ENCODE measurements around the gene LMNTD1. TPM values are rescaled to one million over a fixed set of nuclear protein-coding genes. Genes with fewer than 3 reads are reported as not detected.
"Not testable (repeated sequence)": the region's sequence is repeated elsewhere in the genome, so short reads cannot be mapped to it uniquely, and the experiment has no call there.

LMNTD1 gene, protein sequence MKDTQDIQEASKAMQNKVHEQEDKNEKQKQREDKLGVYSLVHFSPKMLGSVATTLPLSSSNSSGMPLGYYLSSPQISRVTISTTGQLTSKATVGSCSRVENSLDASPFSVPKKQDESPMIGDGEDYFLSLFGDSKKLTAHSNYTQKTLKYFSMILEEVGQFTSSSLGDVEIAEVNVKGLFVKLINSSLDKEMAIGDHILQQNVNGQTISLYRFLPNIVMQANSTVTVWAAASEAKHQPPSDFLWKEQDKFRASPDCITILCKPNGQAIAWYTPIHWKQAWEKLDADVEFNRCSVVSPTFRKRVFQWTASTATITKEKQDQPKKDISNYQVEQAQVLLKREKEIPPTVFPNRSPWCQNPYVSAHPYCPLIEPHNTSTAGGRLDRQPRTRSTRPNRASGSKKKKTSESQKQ
- total RNA-seq: 0.82 TPM in 1 of 2 replicates, not detected in the other

GRCh38 chr12:25553098-25553497 lies at the start of gene LMNTD1:
LMNTD1 (minus strand) TSS chr12:25553283; CDS start chr12:25552959, 324 bp downstream.
- DNase-seq (ENCODE audit: extremely low read depth, low read depth, low spot score): no peak

- no peak for DNase-seq (ENCODE audit: extremely low read depth, low read depth, low spot score)
Measured at GRCh38 chr12:25598956-25599355, 45.9 kb upstream of the LMNTD1 start.

- DNase-seq (ENCODE audit: extremely low read depth, low read depth, low spot score): not testable (repeated sequence)
Measured at GRCh38 chr12:25595496-25595895, 42.4 kb upstream of the LMNTD1 start.

DNA sequence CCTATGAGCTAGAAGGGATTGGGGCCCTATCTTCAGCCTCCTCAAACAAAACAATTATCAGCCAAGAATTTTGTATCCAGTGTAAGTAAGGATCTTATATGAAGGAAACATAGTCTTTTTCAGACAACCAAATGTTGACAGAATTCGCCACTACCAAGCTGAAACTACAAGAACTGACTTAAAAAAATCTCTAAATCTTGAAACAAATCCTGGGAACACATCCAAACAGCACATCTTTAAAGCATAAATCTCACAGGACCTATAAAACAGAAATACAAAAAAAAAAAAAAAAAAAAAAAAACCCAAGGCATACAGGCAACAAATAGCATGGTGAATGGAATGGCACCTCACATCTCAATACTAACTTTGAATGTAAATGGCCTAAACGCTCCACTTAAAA lies 41.3 kb upstream of the LMNTD1 start:
- DNase-seq (ENCODE audit: extremely low read depth, low read depth, low spot score): no peak

DNA sequence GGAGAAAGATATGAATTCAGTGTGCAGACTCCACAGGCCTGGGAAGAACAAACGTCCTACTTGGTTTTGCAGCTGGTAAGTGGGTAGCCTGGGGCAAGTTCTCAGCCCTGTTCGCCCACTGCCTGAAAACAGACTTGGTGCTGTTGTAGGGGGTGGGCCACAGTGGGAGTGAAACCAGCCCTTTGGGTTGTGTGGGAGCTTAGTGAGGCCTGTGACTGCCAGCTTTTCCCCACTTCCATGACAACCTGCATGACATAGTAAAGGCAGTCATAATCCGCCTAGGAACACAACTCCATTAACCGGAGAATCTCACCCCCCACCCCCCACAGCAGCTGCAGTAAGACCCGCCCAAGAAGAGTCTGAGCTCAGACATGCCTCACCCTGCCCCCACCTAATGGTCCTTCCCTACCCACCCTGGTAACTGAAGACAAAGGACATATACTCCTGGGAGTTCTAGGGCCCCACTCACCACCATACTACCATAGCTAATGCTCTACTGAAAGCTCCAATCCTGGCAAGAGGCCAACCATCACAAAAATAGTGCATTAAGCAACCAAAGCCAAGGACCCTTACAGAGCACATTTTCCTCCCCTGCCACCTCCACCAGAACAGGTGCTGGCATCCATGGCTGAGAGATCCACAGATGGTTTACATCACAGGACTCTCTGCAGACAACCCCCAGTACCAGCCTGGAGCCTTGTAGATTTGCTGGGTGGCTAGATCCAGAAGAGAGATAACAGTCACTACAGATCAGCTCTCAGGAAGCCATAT lies 39.8 kb upstream of the LMNTD1 start:
- no peak for DNase-seq (ENCODE audit: extremely low read depth, low read depth, low spot score)

DNA sequence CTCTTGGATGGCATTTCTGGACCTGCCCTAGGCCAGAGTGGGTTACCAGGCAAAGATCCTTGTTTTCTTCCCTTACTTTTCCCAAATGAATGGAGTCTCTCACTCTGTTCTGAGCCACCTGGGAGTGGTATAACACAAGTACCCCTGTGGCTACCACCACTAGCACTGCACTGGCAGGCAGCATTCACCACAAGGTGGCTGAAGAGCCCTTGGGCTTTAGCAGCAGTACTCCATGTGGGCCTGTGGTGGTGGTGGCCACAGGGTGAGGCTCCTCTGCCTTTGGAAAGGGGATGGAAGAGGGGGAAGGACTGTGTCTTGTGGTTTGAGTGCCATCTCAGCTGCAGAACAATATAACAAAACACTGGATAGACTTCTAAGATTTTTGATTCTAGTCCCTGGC lies 38.1 kb upstream of the LMNTD1 start:
- no peak for DNase-seq (ENCODE audit: extremely low read depth, low read depth, low spot score)

- DNase-seq (ENCODE audit: extremely low read depth, low read depth, low spot score): no peak
Measured at GRCh38 chr12:25590011-25590721, 37.1 kb upstream of the LMNTD1 start.

DNA sequence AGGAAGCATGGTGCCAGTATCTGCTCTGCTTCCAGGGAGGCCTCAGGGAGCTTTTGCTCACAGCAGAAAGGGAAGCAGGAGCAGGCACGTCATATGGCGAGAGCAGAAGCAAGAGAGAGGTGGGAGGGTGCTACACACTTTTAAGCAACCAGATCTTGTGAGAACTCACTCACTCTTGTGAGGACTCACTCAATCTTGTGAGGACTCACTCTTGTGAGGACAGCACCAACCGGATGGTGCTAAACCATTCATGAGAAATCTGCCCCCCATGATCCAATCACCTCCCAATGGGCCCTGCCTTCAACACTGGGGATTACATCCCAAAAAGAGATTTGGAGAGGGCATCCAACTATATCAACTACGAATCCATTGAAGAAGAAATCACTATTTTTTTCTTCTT lies 34.3 kb upstream of the LMNTD1 start:
- DNase-seq (ENCODE audit: extremely low read depth, low read depth, low spot score): no peak

DNA sequence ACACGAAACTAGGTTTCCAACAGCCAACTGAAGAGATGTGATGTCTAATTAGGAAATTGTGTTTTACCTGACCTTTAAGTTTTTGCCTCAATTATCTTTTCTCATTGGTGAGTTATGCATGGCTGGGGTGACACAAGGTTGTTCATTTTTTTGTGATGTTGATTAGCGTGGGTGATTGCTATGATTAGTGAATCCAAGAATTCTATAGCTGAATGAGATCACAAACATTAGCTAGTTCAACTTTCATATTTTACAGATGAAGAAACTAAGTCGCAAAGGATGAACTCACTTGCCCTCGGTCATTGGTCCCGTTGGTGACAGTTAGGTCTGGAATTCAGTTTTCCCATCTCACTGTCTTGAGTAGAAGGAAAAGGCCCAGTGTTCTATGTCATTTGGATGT lies 32.6 kb upstream of the LMNTD1 start:
- no peak for DNase-seq (ENCODE audit: extremely low read depth, low read depth, low spot score)

GRCh38 chr12:25585021-25585523 lies 32.0 kb upstream of the LMNTD1 start:
- no peak for DNase-seq (ENCODE audit: extremely low read depth, low read depth, low spot score)

- DNase-seq (ENCODE audit: extremely low read depth, low read depth, low spot score): no peak
Measured at GRCh38 chr12:25584596-25584995, 31.5 kb upstream of the LMNTD1 start.

GRCh38 chr12:25583545-25583944 lies 30.5 kb upstream of the LMNTD1 start:
- no peak for DNase-seq (ENCODE audit: extremely low read depth, low read depth, low spot score)

DNA sequence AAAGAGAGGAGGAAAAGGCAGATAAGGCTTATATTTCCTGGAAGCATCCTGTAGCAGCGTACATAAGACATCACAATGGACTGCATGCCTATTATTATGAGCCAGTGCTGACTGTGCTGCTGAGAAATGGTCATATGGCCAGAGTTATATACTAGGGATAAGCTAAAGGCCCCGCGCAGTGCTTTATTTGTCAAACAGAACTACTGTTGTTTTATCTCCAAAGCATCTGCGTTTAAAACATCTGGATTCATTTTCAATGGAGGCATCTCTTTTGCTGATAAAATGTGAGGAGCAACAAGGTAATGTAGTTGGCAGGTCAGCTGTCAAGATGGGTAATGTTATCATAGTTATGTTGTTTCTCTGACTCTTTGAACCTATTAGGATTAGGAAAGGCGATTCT lies 28.0 kb upstream of the LMNTD1 start:
- no peak for DNase-seq (ENCODE audit: extremely low read depth, low read depth, low spot score)

DNA sequence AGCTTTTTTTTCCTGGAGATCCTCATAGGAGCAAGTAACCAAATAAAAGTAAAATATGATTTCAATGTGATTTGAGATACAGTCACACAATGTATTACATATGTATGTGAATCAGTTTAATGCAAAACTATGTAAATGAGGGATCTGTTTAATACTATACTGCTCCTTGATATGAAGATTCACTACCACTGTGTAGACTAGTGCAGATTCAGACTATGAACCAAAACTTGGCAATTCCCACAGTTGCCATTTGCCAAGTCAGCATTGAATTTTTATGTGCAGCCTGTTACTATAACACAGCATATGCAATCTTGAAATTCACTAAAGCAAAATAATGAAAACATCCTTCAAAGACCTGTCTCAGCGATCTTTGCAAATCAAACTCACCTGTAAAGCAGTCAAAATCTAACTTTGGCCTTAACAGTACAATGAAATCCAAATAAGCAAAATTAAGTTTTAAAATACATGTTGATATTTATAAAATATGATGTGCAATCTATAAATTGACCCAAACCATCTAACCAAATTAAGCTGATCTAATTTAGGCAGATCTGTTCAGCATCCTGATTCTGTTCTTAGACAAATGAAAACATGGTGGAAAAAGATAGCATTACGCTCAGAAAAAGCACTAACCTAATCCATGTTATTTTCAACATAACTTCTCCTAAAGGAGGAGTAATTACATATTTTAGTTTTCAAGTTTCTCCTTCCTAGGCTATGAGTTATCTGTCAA lies 25.5 kb upstream of the LMNTD1 start:
- DNase-seq (ENCODE audit: extremely low read depth, low read depth, low spot score): no peak

- DNase-seq (ENCODE audit: extremely low read depth, low read depth, low spot score): no peak
Measured at GRCh38 chr12:25574761-25575160, 21.7 kb upstream of the LMNTD1 start.

DNA sequence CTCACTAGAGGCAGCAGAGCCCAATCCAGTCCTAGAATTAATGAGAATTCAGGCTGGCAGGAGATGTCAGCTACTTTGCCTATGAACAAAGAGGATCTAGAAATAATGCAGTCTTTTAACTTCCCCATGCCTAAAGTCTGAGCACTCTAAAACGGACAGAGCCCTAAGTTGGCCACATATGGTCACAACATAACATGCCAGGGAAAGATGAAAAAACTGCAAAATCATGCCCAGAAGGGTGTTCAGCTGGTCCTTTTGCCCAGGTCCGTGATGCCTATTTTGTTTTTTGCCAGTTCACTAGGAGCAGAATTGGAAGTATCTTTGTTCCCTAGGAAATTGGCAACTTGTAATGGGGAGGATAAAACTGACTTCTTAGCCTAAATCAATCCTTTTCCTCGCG lies 20.3 kb upstream of the LMNTD1 start:
- no peak for DNase-seq (ENCODE audit: extremely low read depth, low read depth, low spot score)

- no peak for DNase-seq (ENCODE audit: extremely low read depth, low read depth, low spot score)
Measured at GRCh38 chr12:25570418-25570817, 17.3 kb upstream of the LMNTD1 start.

GRCh38 chr12:25566202-25566949 lies 13.3 kb upstream of the LMNTD1 start:
- DNase-seq (ENCODE audit: extremely low read depth, low read depth, low spot score): no peak

DNA sequence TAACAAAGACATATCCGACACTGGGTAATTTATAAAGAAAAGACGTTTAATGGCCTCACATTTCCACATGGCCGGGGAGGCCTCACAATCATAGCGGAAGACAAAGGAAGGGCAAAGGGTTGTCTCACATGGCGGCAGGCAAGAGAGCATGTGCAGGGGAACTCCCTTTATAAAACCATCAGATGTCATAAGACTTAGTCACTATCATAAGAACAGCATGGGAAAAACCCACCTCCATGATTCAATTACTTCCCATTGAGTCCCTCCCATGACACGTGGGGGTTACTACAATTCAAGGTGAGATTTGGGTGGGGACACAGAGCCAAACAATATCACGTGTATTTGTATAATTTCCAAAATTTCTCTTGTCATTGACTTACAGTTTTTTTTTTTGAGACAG lies 5.5 kb upstream of the LMNTD1 start:
- DNase-seq (ENCODE audit: extremely low read depth, low read depth, low spot score): no peak

All from glomerular endothelial cell (primary cell).